Iris pigment epithelial cell (primary cell): ENCODE measurements around the gene PCDHA6.
"Not testable (repeated sequence)": the region's sequence is repeated elsewhere in the genome, so short reads cannot be mapped to it uniquely, and the experiment has no call there.

Experiments
- DNase-seq: peaks from one replicate; pipeline ENCODE4 v3.0.0-alpha.2; 2011; ENCODE audit warnings: low read depth

PCDHA6 gene

DNA sequence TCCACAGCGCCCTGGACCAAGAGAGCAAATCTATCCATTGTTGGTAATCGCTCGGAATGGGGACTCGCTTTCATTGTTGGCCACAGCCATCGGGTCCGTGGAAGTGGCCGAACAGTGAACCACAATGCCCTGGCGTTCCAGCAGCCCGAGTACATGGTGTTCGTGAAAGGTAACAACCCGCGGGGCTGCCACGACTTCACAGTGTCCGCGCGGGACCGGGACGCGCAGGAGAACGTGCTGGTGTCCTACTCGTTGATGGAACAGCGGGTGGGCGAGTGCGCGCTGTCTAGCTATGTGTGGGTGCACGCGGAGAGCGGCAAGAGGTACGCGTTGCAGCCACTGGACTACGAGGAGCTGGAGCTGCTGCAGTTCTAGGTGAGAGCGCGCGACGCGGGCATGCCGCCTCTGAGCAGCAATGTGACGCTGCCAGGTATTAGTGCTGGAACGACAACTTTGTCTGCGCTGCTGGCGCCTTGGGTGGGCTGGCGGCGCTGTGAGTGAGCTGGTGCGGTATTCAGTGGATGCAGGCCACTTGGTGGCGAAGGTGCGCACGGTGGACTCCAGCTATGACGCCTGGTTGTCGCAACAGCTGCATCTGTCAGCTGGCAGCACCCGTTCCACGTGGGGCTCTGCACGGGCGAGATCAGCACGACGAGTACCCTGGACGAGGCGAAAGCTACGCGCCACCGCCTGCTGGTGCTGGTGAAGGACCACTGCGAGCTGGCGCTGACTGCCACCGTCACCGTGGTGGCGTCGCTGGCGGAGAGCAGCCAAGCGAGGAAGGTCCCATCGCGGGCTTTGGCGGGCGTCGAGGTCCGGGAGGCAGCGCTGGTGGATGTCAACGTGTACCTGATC, 34.9 kb downstream of the PCDHA6 start:
- no peak for DNase-seq

DNA sequence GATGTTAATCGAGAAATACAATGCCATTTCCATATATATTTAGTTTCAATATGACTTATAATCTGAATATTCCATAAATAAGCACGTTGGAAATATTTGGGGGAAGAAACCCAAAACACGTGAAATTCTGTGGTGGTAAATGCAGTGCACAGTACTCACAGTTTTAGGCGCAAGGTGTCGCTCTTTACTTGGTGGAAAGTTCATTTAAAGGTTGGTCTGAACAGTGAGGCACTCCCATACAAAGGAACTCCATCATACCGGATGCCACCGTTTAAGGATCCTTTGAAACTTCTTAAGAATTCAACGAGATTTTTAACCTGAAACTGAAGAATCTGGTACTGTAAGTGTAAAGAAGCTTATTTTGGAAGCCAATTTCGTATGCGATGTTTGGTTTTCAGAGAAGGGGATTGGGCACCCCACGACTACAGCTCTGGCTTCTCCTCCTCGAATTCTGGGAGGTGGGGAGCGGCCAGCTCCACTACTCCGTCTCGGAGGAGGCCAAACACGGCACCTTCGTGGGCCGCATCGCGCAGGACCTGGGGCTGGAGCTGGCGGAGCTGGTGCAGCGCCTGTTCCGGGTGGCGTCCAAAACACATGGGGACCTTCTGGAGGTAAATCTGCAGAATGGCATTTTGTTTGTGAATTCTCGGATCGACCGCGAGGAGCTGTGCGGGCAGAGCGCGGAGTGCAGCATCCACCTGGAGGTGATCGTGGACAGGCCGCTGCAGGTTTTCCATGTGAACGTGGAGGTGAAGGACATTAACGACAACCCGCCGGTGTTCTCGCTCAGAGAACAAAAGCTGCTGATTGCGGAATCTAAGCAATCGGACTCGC, 41.2 kb downstream of the PCDHA6 start, which contains the start of gene PCDHA11:
TSS of gene PCDHA11 (plus strand) at position 237 of the 834 bp plus-strand sequence. CDS start at position 384, 147 bp downstream.
- DNase-seq, result peak; percentile 6

DNA sequence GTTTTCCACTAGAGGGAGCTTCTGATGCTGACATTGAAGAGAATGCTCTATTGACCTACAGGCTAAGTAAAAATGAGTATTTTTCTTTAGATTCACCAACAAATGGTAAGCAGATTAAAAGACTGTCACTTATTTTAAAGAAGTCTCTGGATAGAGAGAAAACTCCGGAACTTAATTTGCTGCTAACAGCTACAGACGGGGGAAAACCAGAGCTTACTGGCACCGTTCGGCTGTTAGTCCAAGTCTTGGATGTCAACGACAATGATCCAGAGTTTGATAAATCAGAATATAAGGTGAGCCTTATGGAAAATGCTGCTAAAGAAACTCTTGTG, 41.8 kb downstream of the PCDHA6 start:
- DNase-seq, result no peak

DNA sequence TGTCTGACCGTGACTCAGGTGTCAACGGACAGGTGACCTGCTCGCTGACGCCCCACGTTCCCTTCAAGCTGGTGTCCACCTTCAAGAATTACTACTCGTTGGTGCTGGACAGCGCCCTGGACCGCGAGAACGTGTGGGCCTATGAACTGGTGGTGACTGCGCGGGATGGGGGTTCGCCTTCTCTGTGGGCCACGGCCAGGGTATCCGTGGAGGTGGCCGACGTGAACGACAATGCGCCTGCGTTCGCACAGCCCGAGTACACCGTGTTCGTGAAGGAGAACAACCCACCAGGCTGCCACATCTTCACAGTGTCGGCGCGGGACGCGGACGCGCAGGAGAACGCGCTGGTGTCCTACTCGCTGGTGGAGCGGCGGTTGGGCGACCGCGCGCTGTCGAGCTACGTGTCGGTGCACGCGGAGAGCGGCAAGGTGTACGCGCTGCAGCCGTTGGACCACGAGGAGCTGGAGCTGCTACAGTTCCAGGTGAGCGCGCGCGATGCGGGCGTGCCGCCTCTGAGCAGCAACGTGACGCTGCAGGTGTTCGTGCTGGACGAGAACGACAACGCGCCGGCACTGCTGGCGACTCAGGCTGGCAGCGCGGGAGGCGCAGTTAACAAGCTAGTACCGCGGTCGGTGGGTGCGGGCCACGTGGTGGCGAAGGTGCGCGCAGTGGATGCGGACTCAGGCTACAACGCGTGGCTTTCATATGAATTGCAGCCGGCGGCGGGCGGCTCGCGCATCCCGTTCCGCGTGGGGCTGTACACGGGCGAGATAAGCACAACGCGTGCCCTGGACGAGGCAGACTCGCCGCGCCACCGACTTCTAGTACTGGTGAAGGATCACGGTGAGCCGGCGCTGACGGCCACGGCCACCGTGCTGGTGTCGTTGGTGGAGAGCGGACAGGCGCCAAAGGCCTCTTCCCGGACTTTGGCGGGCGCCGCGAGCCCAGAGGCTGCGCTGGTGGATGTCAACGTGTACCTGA, 42.8 kb downstream of the PCDHA6 start:
- DNase-seq, result no peak

DNA sequence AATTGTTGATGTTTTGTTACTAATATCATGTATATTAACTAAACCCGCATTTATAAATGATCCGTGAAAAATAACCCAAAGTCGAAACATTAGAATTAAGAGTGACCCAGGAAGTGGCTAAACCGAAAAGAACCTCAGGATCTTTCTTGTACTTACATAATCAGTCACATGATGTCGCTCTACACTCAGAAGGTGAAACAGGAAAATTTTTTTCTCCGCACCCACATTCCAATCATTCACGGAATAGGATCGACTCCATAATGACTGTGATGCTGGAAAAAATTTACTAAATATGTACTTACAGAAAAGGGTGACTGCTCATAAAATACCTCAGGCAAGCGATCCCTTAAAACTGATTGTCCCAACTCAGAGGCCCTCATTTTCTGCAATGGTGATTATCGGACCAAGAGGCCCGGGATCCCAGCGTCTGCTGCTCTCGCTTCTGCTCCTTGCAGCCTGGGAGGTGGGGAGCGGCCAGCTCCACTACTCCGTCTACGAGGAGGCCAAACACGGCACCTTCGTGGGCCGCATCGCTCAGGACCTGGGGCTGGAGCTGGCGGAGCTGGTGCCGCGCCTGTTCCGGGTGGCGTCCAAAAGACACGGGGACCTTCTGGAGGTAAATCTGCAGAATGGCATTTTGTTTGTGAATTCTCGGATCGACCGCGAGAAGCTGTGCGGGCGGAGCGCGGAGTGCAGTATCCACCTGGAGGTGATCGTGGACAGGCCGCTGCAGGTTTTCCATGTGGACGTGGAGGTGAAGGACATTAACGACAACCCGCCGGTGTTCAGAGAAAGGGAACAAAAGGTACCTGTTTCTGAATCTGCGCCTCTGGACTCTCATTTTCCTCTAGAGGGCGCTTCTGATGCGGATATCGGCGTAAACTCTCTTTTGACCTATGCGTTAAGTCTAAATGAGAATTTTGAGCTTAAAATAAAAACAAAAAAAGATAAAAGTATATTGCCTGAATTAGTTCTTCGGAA, 47.6 kb downstream of the PCDHA6 start, which contains the start of gene PCDHA12:
TSS of gene PCDHA12 (plus strand) at position 224 of the 981 bp plus-strand sequence. CDS start at position 389, 165 bp downstream.
- DNase-seq, result no peak

DNA sequence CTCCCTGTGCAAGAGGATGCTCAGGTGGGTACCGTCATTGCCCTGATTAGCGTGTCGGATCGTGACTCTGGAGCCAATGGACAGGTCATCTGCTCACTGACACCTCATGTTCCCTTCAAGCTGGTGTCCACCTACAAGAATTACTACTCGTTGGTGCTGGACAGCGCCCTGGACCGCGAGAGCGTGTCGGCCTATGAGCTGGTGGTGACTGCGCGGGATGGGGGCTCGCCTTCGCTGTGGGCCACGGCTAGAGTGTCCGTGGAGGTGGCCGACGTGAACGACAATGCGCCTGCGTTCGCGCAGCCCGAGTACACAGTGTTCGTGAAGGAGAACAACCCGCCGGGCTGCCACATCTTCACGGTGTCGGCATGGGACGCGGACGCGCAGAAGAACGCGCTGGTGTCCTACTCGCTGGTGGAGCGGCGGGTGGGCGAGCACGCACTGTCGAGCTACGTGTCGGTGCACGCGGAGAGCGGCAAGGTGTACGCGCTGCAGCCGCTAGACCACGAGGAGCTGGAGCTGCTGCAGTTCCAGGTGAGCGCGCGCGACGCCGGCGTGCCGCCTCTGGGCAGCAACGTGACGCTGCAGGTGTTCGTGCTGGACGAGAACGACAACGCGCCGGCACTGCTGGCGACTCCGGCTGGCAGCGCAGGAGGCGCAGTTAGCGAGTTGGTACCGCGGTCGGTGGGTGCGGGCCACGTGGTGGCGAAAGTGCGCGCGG, 48.9 kb downstream of the PCDHA6 start:
- DNase-seq, result not testable (repeated sequence)

DNA sequence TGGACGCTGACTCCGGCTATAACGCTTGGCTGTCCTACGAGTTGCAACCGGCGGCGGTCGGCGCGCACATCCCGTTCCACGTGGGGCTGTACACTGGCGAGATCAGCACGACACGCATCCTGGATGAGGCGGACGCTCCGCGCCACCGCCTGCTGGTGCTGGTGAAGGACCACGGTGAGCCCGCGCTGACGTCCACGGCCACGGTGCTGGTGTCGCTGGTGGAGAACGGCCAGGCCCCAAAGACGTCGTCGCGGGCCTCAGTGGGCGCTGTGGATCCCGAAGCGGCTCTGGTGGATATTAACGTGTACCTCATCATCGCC, 49.5 kb downstream of the PCDHA6 start:
- DNase-seq, result no peak
